Memory B cell (primary cell): ENCODE results near the gene KIAA0825.
"Not testable (repeated sequence)": the region's sequence is repeated elsewhere in the genome, so short reads cannot be mapped to it uniquely, and the experiment has no call there.

Experiments
- ATAC-seq: fragments of 150-1000 bp; cut with Tn5 transposase; 2 replicates; pipeline ENCODE4 v1.10.0; 2021; ENCODE audit warnings: low read depth, mild to moderate bottlenecking, moderate library complexity
- DNase-seq, 2 donors: peaks; one replicate each; pipeline ENCODE4 v3.0.0; 2022; ENCODE audit warnings: low spot score in 2 of 2
- H3K27ac Mint-ChIP-seq: one replicate; pipeline ENCODE4 v1.8.0; 2022; ENCODE audit warnings: mild to moderate bottlenecking, moderate library complexity, mixed read lengths
- H3K27me3 Mint-ChIP-seq: one replicate; pipeline ENCODE4 v1.8.0; 2022; ENCODE audit warnings: mixed read lengths
- H3K36me3 Mint-ChIP-seq: one replicate; pipeline ENCODE4 v1.8.0; 2022; ENCODE audit warnings: mild to moderate bottlenecking, mixed read lengths
- H3K4me1 Mint-ChIP-seq: one replicate; pipeline ENCODE4 v1.8.0; 2022; ENCODE audit warnings: mixed read lengths
- H3K4me3 Mint-ChIP-seq: one replicate; pipeline ENCODE4 v1.8.0; 2022; ENCODE audit warnings: mild to moderate bottlenecking, moderate library complexity, mixed read lengths
- H3K9me3 Mint-ChIP-seq: one replicate; pipeline ENCODE4 v1.8.0; 2022; ENCODE audit warnings: mixed read lengths

KIAA0825 gene

DNA sequence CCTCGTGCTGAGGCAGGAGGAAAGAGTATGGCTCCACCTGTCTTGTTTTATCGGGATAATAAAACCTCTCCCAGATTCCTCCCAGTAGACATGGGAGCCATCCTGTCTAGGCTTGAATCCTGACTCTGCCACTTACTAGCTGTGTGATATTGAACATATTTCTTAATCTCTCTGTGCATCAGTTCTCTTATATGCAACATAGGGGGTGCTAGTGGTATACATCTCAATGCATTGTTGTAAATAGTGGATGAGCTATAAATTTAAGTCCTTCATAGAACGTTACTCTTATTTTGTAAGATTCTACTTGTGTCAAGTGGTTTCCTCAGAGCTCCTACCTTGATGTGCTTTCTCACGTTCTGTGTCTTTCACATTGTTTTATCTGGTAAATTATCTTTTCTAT lies 459.3 kb downstream of the KIAA0825 start:
- H3K4me1 Mint-ChIP-seq, result no peaks in the 10 kb centered on the region
- peaks cover 2% of the 10 kb centered on the region for H3K36me3 Mint-ChIP-seq
- no peak for ATAC-seq
- H3K9me3 Mint-ChIP-seq, result peaks cover 2% of the 10 kb centered on the region
- no peak overlapping the region for H3K27ac Mint-ChIP-seq
- no peak for DNase-seq
- H3K27me3 Mint-ChIP-seq, result no peaks in the 10 kb centered on the region
- no peak overlapping the region for H3K4me3 Mint-ChIP-seq

DNA sequence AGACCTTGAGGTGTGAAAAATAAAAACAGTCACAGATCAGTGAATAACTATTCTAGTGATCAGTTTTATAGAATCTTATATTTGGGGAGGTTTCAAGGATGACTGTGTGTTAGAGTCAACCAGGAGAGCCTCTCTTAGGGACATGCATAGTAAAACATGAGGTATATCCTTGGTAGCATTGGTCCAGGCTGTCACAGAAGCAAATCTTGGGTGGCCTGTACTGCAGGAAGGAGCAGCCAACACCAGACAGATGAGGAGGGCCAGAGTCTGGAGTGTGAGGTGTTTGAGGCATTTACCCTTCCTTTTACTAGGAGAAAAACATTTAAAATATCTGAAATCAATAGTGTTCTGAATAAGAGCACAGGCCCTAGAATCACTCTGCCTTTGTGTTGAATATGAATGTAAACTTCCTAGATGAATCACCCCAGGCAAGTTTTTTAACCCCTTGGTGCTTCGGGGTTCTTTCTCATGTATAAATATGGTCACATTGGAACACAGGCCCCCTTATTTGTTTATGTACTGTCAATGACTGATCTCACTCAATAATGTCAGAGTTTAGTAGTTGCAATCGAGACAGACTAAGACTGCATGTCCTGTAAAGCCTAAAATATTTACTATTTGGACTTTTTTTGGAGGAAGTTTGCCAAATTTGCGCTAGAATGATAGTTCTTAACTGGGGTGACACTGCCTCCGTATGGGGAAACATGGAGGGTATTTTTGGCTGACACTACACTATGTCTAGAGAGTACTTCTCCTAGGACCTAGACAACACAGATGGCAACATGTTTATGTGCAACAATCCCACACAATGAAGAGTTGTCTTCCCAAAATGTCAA lies 460.5 kb downstream of the KIAA0825 start:
- Mint-ChIP-seq H3K27ac (no peak overlapping the region), H3K27me3 (no peaks in the 10 kb centered on the region), H3K9me3 (no peaks in the 10 kb centered on the region), H3K36me3 (no peaks in the 10 kb centered on the region), H3K4me3 (no peak overlapping the region), H3K4me1 (no peaks in the 10 kb centered on the region)
- ATAC-seq (no peak), DNase-seq (no peak)

DNA sequence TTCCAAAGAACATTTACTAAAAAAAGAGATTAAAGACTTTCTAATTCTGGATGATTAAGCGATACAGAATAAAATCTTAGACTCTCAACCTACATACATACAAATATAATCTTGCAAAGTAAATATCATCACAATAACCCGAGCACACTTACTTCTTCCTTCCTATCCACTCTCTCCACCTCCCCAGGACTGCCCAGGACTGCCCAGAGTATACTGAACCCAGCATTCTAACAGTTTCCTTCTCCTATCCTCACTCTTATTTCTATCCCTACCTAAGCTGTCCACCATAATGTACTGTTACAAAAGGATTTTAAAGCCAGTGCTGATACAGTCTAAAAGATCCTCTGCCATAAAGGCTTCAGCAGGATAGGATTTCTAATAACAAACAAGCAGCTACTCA lies 463.7 kb downstream of the KIAA0825 start:
- Mint-ChIP-seq H3K4me3 (no peak overlapping the region), H3K27ac (no peak overlapping the region), H3K27me3 (peaks cover 2% of the 10 kb centered on the region), H3K4me1 (no peaks in the 10 kb centered on the region), H3K36me3 (no peaks in the 10 kb centered on the region), H3K9me3 (no peaks in the 10 kb centered on the region)
- DNase-seq (no peak), ATAC-seq (no peak)

DNA sequence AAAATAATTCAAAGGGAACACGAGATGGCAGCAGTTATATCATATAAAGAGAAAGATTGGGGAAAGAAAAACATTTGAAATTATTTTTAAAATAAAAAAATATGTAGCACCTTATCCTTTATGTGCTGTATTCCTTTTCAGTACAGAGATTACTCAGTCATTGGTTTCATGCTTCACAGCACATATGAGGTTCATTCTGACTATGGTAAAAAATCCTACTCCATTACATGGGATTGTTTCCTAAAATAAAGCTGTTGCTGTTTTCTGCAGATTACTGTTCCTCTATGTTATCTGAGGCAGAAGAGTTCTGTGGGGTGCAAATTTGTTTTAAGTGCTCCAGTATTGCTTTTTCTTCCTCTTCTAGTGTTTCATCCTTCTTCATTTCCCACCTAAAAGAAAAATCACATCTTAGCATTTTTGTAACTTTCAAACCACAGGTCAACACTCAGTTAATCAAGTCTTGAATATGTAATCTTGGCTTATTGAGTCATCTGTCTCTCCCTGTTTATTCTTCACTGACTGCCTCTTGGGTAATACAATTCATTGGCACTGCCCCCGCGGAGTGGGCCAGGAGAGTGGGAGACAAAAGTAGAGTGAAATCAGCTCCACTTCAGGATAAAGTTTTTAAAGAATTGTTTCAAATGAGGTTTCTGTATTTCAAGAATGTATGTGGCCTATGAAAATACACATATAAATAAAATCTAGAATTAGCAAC lies 464.5 kb downstream of the KIAA0825 start:
- no peak overlapping the region for H3K27ac Mint-ChIP-seq

DNA sequence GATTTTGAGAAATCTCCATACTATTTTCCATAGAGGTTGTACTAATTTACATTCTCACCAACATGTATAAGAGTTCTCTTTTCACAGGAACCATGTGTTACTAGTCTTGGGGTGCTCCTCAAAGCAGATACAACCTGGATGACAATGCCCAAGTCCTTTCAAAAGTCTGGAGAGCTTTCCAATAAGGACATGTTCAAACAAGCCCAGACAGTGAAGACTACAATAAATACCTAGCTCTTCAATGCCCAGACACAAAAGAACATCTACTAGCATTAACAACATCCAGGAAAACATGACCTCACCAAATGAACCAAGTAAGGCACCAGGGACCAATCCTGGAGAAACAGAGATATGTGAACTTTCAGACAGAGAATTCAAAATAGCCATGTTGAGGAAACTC lies 474.8 kb downstream of the KIAA0825 start:
- peaks cover 18% of the 10 kb centered on the region for H3K9me3 Mint-ChIP-seq
- H3K4me3 Mint-ChIP-seq, result not testable (repeated sequence)

More for the DNA sequence above, 464.5 kb downstream of the KIAA0825 start:
- DNase-seq, result no peak
- H3K9me3 Mint-ChIP-seq, result no peaks in the 10 kb centered on the region
- H3K27me3 Mint-ChIP-seq, result peaks cover 2% of the 10 kb centered on the region
- no peak for ATAC-seq
- no peaks in the 10 kb centered on the region for H3K36me3 Mint-ChIP-seq
- no peaks in the 10 kb centered on the region for H3K4me1 Mint-ChIP-seq
- no peak overlapping the region for H3K4me3 Mint-ChIP-seq

DNA sequence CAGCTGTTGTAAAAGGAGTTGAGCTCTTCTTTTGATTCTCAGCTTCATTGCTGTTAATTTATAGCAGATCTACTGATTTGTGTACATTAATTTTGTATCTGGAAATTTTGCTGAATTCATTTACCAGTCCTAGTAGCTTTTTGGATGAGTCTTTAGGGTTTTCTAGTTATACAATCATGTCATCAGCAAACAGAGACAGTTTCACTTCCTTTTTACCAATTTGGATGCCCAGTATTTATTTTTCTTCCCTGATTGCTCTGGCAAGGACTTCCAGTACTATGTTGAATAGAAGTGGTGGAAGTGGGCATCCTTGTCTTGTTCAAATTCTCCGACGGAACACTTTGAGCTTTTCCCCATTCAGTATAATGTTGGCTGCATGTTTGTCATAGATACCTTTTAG lies 478.1 kb downstream of the KIAA0825 start:
- Mint-ChIP-seq H3K9me3 (peaks cover 17% of the 10 kb centered on the region), H3K4me1 (no peaks in the 10 kb centered on the region), H3K36me3 (peaks cover 4% of the 10 kb centered on the region), H3K27ac (no peak overlapping the region), H3K4me3 (no peak overlapping the region), H3K27me3 (peaks cover 8% of the 10 kb centered on the region)
- ATAC-seq (no peak), DNase-seq (no peak)

More for the DNA sequence above, 474.8 kb downstream of the KIAA0825 start:
- H3K4me1 Mint-ChIP-seq, ATAC-seq, DNase-seq, H3K27ac Mint-ChIP-seq, H3K27me3 Mint-ChIP-seq, H3K36me3 Mint-ChIP-seq: not testable (repeated sequence)

DNA sequence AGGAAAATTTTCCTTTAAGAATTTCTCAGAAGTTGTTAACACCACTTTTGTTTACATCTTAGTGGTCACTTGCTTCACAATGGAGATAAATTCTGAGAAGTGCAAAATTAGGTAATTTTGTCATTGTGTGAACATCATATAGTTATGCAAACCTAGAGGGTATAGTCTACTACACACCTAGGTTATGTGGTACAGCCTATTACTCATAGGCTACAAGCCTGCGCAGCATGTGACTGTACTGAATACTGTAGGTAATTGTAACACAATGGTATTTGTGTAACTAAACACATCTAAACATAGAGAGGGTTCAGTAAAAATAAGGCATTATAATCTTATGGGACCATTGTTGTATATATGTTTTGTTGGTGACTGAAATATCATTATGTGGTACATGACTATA lies 488.3 kb downstream of the KIAA0825 start:
- ATAC-seq (no peak), DNase-seq (no peak)
- H3K9me3 Mint-ChIP-seq, result peaks cover 6% of the 10 kb centered on the region
- peaks cover 4% of the 10 kb centered on the region for H3K27me3 Mint-ChIP-seq
- no peaks in the 10 kb centered on the region for H3K4me1 Mint-ChIP-seq
- no peak overlapping the region for H3K27ac Mint-ChIP-seq
- no peak overlapping the region for H3K4me3 Mint-ChIP-seq
- H3K36me3 Mint-ChIP-seq, result peaks cover 2% of the 10 kb centered on the region

DNA sequence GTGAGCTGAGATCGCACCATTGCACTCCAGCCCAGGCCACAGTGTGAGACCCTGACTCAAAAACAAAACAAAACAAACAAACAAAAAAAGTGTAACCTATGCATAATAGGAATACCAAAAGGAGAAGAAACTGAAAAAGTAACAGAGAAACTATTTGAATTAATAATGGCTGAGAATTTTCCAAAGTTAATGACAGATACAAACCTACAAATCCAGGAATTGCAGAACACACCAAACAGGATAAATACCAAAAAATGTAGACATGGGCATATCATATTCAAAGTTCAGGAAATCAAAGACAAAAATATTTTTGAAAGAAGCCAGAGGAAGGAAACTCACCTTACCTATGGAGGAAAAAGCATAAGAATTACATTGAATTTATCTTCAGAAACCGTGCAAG lies 493.3 kb downstream of the KIAA0825 start:
- Mint-ChIP-seq H3K27me3 (peaks cover 9% of the 10 kb centered on the region), H3K36me3 (no peaks in the 10 kb centered on the region), H3K4me3 (no peak overlapping the region), H3K9me3 (peaks cover 2% of the 10 kb centered on the region), H3K27ac (no peak overlapping the region), H3K4me1 (no peaks in the 10 kb centered on the region)
- ATAC-seq (no peak), DNase-seq (no peak)

DNA sequence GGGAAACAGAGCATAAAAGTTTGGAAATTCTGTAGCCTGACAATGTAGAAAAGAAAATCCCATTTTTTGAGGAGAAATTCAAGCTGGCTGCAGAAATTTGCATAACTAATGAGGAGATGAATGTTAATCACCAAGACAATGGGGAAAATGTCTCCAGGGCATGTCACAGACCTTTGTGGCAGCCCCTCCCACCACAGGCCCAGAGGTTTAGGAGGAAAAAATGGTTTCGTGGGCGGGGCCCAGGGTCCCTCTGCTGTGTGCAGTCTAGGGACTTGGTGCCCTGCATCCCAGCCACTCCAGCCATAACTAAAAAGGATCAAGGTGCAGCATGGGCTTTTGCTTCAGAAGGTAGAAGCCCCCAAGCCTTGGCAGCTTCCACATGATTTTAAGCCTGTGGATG lies 502.1 kb downstream of the KIAA0825 start:
- not testable (repeated sequence) for H3K27ac Mint-ChIP-seq, H3K36me3 Mint-ChIP-seq, DNase-seq, ATAC-seq, H3K4me3 Mint-ChIP-seq, H3K4me1 Mint-ChIP-seq
- Mint-ChIP-seq H3K9me3 (peaks cover 12% of the 10 kb centered on the region), H3K27me3 (peaks cover 11% of the 10 kb centered on the region)

DNA sequence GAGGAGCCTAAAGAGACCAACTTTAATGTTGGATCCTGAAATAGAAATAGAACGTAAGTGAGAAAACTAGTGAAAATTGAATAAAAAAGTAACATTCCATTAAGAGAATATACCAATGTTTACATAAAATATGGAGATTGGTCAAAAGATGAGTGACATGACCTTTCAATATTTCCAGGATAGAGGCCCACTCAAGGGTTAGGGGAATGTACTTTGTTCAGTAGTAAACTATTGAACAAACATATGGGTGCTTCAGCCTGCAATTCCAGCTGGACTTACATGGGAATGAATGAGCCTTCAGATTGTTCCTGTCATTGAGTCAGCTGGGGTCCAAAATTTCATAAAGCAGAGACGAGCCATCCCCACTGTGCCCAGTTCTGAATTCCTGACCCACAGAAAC lies 505.3 kb downstream of the KIAA0825 start:
- H3K36me3 Mint-ChIP-seq, result peaks cover 11% of the 10 kb centered on the region
- no peak overlapping the region for H3K4me3 Mint-ChIP-seq
- ATAC-seq (no peak), DNase-seq (no peak)
- peaks cover 10% of the 10 kb centered on the region for H3K9me3 Mint-ChIP-seq
- H3K27me3 Mint-ChIP-seq, result no peaks in the 10 kb centered on the region
- H3K27ac Mint-ChIP-seq, result no peak overlapping the region
- H3K4me1 Mint-ChIP-seq, result peaks cover 18% of the 10 kb centered on the region

DNA sequence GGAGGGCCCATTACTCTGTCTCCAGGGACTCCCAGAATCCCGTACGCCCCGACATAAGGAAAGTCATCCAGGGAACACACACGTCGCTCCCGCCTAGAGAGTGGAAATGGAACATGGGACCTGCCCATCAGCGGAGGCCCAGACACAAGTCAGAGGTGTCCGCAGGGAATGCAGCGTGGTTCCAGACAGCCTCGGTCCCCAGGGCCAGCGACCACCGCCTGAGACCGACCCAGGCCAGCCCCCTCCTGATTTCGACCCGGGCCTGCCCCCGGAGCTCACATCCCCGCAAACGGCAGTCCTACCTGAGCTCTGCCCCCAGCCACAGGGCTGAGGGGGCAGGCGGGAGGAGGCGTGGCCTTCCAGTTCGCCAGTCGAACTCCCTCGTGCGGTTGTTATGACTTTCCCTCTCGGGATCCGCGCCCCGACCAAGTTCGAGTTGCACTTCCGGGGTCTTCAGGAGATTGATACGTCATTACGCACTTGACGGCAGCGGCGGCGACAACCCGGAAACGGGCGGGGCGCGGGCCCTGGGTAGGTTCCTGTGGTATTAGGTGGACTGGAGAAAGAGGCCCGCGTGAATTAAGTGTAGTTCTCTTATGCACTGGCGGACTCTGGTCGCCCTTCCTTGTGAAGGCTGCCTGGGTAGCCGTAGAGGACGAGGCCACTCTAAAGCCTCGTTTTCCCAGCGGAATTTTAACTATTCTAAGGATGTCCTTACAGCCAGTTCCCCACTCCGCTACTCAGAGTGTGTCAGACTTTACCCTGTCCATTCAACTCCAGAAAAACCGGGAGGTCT lies 507.0 kb downstream of the KIAA0825 start:
- Mint-ChIP-seq H3K9me3 (peaks cover 10% of the 10 kb centered on the region), H3K4me1 (peaks cover 23% of the 10 kb centered on the region), H3K36me3 (peaks cover 19% of the 10 kb centered on the region), H3K27ac (peak overlapping the region; percentile 97), H3K27me3 (no peaks in the 10 kb centered on the region), H3K4me3 (peak overlapping the region; percentile 96)
- ATAC-seq (peak; percentile 98), DNase-seq (peak; percentile 86 to 89)

DNA sequence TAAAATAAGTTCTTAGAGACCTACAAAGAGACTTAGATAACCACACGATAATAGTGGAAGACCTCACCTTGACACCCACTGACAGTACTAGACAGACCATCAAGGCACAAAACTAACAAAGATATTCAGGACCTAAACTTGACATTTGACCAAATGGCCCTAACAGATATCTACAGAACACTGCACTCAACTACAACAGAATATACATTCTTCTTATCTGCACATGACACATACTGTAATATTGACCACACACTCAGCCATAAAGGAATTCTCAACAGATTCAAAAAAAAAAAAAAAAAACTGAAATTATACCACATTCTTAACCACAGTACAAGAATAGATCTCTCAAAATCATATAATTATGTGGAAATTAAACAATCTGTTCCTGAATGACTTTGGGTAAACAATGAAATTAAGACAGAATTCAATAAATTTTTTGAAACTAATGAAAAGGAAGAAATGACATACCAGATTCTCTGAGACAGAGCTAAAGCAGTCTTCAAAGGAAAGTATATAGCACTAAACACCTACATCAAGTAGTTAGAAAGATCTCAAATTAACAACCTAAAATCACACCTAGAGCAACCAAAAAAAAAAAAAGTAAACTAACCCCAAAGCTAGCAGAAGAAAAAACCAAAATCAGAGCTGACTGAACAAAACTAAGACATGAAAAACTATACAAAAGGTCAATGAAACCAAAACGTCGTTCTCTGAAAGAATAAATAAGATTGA lies 514.7 kb downstream of the KIAA0825 start:
- no peak overlapping the region for H3K4me3 Mint-ChIP-seq
- H3K36me3 Mint-ChIP-seq, result peaks cover 43% of the 10 kb centered on the region
- ATAC-seq (no peak), DNase-seq (no peak)
- H3K27me3 Mint-ChIP-seq, result no peaks in the 10 kb centered on the region
- H3K4me1 Mint-ChIP-seq, result peaks cover 38% of the 10 kb centered on the region
- peak overlapping the region; percentile 17 for H3K27ac Mint-ChIP-seq
- H3K9me3 Mint-ChIP-seq, result peaks cover 9% of the 10 kb centered on the region
